GM19099 (cell line): ENCODE results near the gene RASGRF1.
A peak's percentile ranks its signal among the peaks of the same experiment; 100 is the strongest.

Experiments
- POLR2A ChIP-seq: IDR thresholded peaks from 3 replicates; pipeline ENCODE4 v1.6.1; 2011; ENCODE audit warnings: low read depth; ENCODE audit not compliant: insufficient read length; ENCODE audit errors: extremely low read depth

The RASGRF1 gene

GRCh38 chr15:78981532-78982313, 108.9 kb downstream of the RASGRF1 start:
- TF ChIP-seq POLR2A: no peak

DNA sequence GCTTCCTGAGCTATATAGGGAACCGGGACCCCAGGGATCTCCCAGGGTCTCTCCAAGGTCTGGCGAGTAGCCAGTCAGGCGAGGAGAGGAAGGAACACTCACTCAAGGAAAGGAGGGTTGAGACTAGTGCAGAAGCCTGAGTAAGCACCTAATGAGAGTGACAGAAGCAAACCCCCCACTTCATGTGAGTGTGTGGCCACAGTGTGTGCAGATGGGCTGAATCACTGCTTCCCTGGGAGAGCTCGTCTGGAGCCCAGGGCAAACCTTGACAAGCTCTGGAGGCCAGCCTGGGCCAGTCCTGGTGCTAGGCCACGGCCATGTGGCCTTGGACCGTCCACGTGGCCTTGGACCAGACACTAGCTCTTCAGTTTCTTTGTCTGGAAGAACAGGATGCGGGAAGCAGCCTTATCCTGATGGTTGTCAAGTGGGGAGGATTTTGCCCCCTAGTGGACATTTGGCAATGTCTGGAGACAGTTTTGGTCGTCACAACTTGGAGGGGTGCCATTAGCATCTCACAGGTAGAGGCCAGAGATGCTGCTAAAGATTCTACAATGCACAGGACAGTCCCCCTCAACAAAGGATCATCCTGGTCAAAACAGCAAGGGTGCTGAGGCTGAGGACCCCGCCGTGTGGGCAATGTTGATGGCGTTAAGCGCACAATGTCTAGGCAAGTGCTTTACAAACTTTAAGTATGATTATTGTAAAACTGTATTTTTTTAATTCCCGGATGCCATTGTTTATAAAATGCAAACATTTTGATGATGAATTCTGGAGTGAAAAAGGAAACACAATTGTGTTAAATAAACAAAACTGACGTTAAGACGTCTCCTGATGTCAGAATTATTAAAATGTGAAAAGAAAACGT, 110.9 kb downstream of the RASGRF1 start:
- TF ChIP-seq POLR2A: peak; percentile 25

GRCh38 chr15:78978601-78979179, 111.9 kb downstream of the RASGRF1 start:
- TF ChIP-seq POLR2A: no peak

GRCh38 chr15:78977591-78978347, 112.8 kb downstream of the RASGRF1 start:
- no peak for TF ChIP-seq POLR2A

DNA sequence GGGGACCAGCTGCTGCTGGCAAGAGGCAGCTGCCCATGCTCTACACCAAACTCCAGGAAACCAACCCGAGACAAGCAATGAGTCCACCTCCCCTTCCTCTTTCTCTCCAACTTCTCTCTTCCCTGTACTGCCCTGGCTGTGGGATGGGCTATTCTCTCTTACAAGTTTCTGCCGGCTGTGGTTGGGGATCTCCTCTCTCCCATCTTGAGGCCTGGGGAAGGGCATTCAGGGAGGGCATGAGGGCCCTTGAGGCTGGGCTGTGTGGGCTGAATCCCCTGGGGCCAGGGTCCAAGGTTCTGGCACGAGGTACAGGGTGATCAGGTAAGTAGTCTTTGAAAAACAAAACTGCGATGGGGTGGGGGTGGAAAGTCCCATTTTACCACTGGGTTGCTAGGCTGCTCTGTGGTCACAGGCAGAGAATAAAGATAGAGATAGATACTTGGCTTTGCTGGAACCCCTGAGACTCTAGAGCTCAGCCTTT, 113.4 kb downstream of the RASGRF1 start:
- TF ChIP-seq POLR2A: peak; percentile 33

GRCh38 chr15:78976691-78977090, 113.9 kb downstream of the RASGRF1 start:
- no peak for TF ChIP-seq POLR2A

GRCh38 chr15:78974272-78974918, 116.2 kb downstream of the RASGRF1 start:
- TF ChIP-seq POLR2A: no peak

GRCh38 chr15:78969687-78970349, 120.8 kb downstream of the RASGRF1 start:
- no peak for TF ChIP-seq POLR2A

GRCh38 chr15:78968539-78969271, 121.9 kb downstream of the RASGRF1 start:
- TF ChIP-seq POLR2A: no peak

GRCh38 chr15:78968114-78968513, 122.5 kb downstream of the RASGRF1 start:
- TF ChIP-seq POLR2A: no peak

- TF ChIP-seq POLR2A: no peak
These were observed 130.3 kb downstream of the RASGRF1 start for GRCh38 chr15:78960308-78960707.

- no peak for TF ChIP-seq POLR2A
These were observed 131.2 kb downstream of the RASGRF1 start for GRCh38 chr15:78959360-78959759.
